Liver (tissue), 9 donors: ENCODE measurements around the gene KARS1. TPM values are rescaled to one million over a fixed set of nuclear protein-coding genes. Genes with fewer than 3 reads are reported as not detected.

Experiments used
- DNase-seq: peaks from one replicate; pipeline ENCODE4 v3.0.0-alpha.2; 2017; ENCODE audit warnings: low spot score
- H3K27ac ChIP-seq, 2 donors: one replicate each; pipeline ENCODE4 v1.7.0; 2013; ENCODE audit warnings: inconsistent platforms in 2 of 2, low read length in 2 of 2, control low read depth in 1 of 2, low read depth in 1 of 2, mild to moderate bottlenecking in 1 of 2
- H3K27me3 ChIP-seq, 4 donors: one replicate each; pipeline versions ENCODE4 v1.6.1 to v1.7.0; 2013; ENCODE audit warnings: low read length in 3 of 4, inconsistent platforms in 1 of 4, mild to moderate bottlenecking in 1 of 4, moderate library complexity in 1 of 4; ENCODE audit not compliant: control insufficient read depth in 4 of 4, insufficient read depth in 4 of 4
- H3K36me3 ChIP-seq, 4 donors: one replicate each; pipeline versions ENCODE4 v1.6.1 to v1.7.0; 2013; ENCODE audit warnings: low read length in 3 of 4, mild to moderate bottlenecking in 3 of 4, low read depth in 1 of 4, moderate library complexity in 1 of 4; ENCODE audit not compliant: control insufficient read depth in 4 of 4, insufficient read depth in 3 of 4
- H3K4me1 ChIP-seq, 4 donors: one replicate each; pipeline versions ENCODE4 v1.6.1 to v1.7.0; 2013; ENCODE audit warnings: low read length in 3 of 4, mild to moderate bottlenecking in 3 of 4, moderate library complexity in 1 of 4; ENCODE audit not compliant: control insufficient read depth in 4 of 4, insufficient read depth in 4 of 4
- H3K4me3 ChIP-seq, 3 donors: one replicate each; pipeline versions ENCODE4 v1.6.1 to v1.7.0; 2013; ENCODE audit warnings: low read length in 3 of 3, control low read depth in 1 of 3, low read depth in 1 of 3, mild to moderate bottlenecking in 1 of 3
- H3K9ac ChIP-seq, 2 donors: one replicate each; pipeline ENCODE4 v1.7.0; 2013; ENCODE audit warnings: low read length in 2 of 2, mild to moderate bottlenecking in 2 of 2, moderate library complexity in 2 of 2, control low read depth in 1 of 2, low read depth in 1 of 2
- H3K9me3 ChIP-seq, 4 donors: one replicate each; pipeline versions ENCODE4 v1.6.1 to v1.7.0; 2013; ENCODE audit warnings: low read length in 3 of 4; ENCODE audit not compliant: control insufficient read depth in 4 of 4
- ATF3 ChIP-seq: IDR thresholded peaks from 2 replicates; pipeline ENCODE4 v1.6.1; 2016; ENCODE audit warnings: antibody characterized with exemption
- CTCF ChIP-seq: fragments of 150-350 bp; IDR thresholded peaks from 2 replicates; pipeline ENCODE4 v1.5.1; 2017; ENCODE audit warnings: improper control_type of control experiment, low read depth, low read length; ENCODE audit not compliant: missing input control
- EGR1 ChIP-seq, 2 donors: IDR thresholded peaks; 2 replicates each; pipeline ENCODE4 v1.6.1; 2016 to 2018; ENCODE audit warnings: antibody characterized with exemption in 2 of 2, low read depth in 2 of 2
- FOXA2 ChIP-seq: IDR thresholded peaks from 2 replicates; pipeline ENCODE4 v1.6.1; 2016; ENCODE audit warnings: antibody characterized with exemption
- HNF4A ChIP-seq, 2 donors: conservative IDR thresholded peaks; 2 replicates each; pipeline ENCODE4 v1.6.1; 2016; ENCODE audit warnings: antibody characterized with exemption in 2 of 2, mild to moderate bottlenecking in 2 of 2
- JUND ChIP-seq, 2 donors: IDR thresholded peaks; 2 replicates each; pipeline ENCODE4 v1.6.1; 2016; ENCODE audit warnings: antibody characterized with exemption in 2 of 2
- MAX ChIP-seq: IDR thresholded peaks from 2 replicates; pipeline ENCODE4 v1.6.1; 2016; ENCODE audit warnings: antibody characterized with exemption
- NR2F2 ChIP-seq: IDR thresholded peaks from 2 replicates; pipeline ENCODE4 v1.6.1; 2016; ENCODE audit warnings: antibody characterized with exemption
- RAD21 ChIP-seq, 2 donors: IDR thresholded peaks; 2 replicates each; pipeline ENCODE4 v1.6.1; 2016; ENCODE audit warnings: antibody characterized with exemption in 2 of 2, mild to moderate bottlenecking in 2 of 2
- RXRA ChIP-seq, 2 donors: IDR thresholded peaks; 2 replicates each; pipeline ENCODE4 v1.6.1; 2017 to 2018; ENCODE audit warnings: antibody characterized with exemption in 2 of 2, mild to moderate bottlenecking in 1 of 2
- TAF1 ChIP-seq: conservative IDR thresholded peaks from 2 replicates; pipeline ENCODE4 v1.6.1; 2016; ENCODE audit warnings: antibody characterized with exemption, mild to moderate bottlenecking
- WGBS: extraction: QIAGEN DNeasy Blood & Tissue Kit; methylation state at CpG from one replicate; pipeline ENCODE4 v1.1.7; 2013; 5-methylcytosine and 5-hydroxymethylcytosine counted together
- polyA plus RNA-seq, 2 donors: library from polyadenylated mRNA; stranded (reverse) in 1 of 2; unstranded in 1 of 2; fragments of 200-250 nt in 1 of 2; fragments of >200 nt in 1 of 2; fragmentation: Nextera tagmentation in 1 of 2; extraction: Ambion mirVana in 1 of 2; gene quantifications; one replicate each; pipeline versions ENCODE4 v1.2.1 to v1.2.3, GENCODE V29; 2013 to 2015
- total RNA-seq, 2 donors: library from RNA; depleted of rRNA; stranded (reverse); fragments of >200 nt; gene quantifications; one replicate each; pipeline ENCODE4 v1.2.3, GENCODE V29; 2014
- TF ChIP-seq, protein P1 (sequence below): IDR thresholded peaks from 2 replicates; pipeline ENCODE4 v1.6.1; 2016; ENCODE audit warnings: antibody characterized with exemption, mild to moderate bottlenecking
- TF ChIP-seq, protein P2 (sequence below): IDR thresholded peaks from 2 replicates; pipeline ENCODE4 v1.6.1; 2016; ENCODE audit warnings: antibody characterized with exemption
- donor health status: healthy.
- donor health status: healthy.
- donor health status: healthy.
- donor health status: healthy.
- donor health status: healthy.

The KARS1 gene
- total and polyA plus RNA-seq, 4 donors: 47.3 to 65.5 (median 52.2) TPM

DNA sequence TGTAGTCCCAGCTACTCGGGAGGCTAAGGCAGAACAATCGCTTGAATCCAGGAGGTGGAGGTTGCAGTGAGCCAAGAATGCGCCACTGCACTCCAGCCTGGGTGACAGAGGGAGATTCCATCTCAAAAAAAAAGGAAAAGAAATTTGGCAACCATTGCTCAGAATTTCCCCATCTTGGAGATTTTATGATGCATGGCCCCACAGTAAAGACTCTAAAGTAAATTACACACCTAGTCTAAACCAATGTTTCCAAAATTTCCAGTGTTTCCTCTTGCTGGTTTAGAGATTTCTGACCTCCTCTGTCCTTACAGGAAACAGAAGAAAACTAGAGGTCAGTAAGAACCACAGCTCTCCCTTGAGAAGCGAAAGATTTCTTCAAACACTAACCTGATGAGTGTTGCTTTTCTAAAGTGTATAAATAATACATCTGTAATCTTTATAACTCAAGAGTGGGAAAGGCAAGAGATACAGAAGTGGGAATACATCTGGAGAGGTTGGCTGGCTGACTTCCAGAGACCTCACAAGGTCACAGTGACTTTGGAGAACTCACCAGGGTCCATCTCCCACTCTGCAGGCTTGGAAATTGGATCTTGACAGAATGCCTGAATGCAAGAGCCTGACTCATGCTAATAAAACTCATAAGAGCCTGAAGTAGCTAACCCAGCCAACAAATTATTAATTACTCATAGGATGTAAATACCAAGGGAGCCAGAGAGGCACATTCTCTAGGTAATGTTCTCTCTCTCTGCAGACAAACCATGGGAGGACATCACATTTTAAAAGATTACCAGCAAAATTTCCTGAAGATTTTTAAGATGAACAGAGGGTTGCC is 33.2 kb downstream of the KARS1 start (continued):
- no peak for TF ChIP-seq CTCF
- no peak for TF ChIP-seq RAD21 (IDR thresholded peaks at IDR 0.05)
- TF ChIP-seq MAX: no peak

GRCh38 chr16:75606507-75606906 is 41.0 kb downstream of the KARS1 start:
- no peak for TF ChIP-seq RXRA (IDR thresholded peaks at IDR 0.05)
- no peak for TF ChIP-seq HNF4A (conservative IDR thresholded peaks at IDR 0.05)
- DNase-seq: no peak
- Histone ChIP-seq H3K36me3 (peaks cover 6 to 54% (median 46%) of the 10 kb centered on the region in 4 donors), H3K9me3 (no peaks in the 10 kb centered on the region), H3K4me1 (no peaks in the 10 kb centered on the region), H3K9ac (no peak overlapping the region), H3K27ac (no peak overlapping the region), H3K27me3 (no peaks in the 10 kb centered on the region), H3K4me3 (no peak overlapping the region)
- 98% methylated on average over 1 of the region's 1 CpG for WGBS

DNA sequence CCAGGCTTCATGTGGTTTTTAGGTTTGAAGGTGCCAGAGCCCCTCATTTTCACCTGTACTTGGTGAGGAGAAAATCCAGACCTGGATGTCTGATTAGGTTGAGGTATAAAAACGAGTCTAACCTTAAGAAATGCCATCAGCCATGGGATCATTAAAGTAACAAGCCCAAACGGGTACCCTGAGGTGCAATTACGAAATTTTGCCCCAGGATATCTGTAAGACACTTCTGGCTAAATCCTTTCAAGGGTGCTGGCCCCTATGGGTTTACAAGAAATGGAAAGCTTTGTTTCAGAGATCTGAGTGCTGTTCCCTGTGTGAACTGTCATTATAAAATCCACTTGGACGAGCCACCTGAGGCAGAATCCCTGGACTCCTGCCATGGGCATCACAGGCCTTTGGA is 44.2 kb downstream of the KARS1 start:
- Histone ChIP-seq H3K4me1 (no peaks in the 10 kb centered on the region), H3K4me3 (no peak overlapping the region), H3K9me3 (no peaks in the 10 kb centered on the region), H3K36me3 (peaks cover 5 to 49% (median 44%) of the 10 kb centered on the region in 4 donors), H3K9ac (no peak overlapping the region), H3K27ac (no peak overlapping the region), H3K27me3 (no peaks in the 10 kb centered on the region)
- WGBS: 94% methylated on average over 4 of the region's 4 CpGs
- DNase-seq: no peak
- TF ChIP-seq RXRA (IDR thresholded peaks at IDR 0.05): no peak
- TF ChIP-seq, protein P1, sequence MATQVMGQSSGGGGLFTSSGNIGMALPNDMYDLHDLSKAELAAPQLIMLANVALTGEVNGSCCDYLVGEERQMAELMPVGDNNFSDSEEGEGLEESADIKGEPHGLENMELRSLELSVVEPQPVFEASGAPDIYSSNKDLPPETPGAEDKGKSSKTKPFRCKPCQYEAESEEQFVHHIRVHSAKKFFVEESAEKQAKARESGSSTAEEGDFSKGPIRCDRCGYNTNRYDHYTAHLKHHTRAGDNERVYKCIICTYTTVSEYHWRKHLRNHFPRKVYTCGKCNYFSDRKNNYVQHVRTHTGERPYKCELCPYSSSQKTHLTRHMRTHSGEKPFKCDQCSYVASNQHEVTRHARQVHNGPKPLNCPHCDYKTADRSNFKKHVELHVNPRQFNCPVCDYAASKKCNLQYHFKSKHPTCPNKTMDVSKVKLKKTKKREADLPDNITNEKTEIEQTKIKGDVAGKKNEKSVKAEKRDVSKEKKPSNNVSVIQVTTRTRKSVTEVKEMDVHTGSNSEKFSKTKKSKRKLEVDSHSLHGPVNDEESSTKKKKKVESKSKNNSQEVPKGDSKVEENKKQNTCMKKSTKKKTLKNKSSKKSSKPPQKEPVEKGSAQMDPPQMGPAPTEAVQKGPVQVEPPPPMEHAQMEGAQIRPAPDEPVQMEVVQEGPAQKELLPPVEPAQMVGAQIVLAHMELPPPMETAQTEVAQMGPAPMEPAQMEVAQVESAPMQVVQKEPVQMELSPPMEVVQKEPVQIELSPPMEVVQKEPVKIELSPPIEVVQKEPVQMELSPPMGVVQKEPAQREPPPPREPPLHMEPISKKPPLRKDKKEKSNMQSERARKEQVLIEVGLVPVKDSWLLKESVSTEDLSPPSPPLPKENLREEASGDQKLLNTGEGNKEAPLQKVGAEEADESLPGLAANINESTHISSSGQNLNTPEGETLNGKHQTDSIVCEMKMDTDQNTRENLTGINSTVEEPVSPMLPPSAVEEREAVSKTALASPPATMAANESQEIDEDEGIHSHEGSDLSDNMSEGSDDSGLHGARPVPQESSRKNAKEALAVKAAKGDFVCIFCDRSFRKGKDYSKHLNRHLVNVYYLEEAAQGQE: no peak
- TF ChIP-seq MAX: no peak
- no peak for TF ChIP-seq JUND (IDR thresholded peaks at IDR 0.05)
- no peak for TF ChIP-seq ATF3
- no peak for TF ChIP-seq FOXA2
- TF ChIP-seq RAD21 (IDR thresholded peaks at IDR 0.05): no peak
- TF ChIP-seq TAF1: no peak
- TF ChIP-seq NR2F2: no peak
- TF ChIP-seq, protein P2, sequence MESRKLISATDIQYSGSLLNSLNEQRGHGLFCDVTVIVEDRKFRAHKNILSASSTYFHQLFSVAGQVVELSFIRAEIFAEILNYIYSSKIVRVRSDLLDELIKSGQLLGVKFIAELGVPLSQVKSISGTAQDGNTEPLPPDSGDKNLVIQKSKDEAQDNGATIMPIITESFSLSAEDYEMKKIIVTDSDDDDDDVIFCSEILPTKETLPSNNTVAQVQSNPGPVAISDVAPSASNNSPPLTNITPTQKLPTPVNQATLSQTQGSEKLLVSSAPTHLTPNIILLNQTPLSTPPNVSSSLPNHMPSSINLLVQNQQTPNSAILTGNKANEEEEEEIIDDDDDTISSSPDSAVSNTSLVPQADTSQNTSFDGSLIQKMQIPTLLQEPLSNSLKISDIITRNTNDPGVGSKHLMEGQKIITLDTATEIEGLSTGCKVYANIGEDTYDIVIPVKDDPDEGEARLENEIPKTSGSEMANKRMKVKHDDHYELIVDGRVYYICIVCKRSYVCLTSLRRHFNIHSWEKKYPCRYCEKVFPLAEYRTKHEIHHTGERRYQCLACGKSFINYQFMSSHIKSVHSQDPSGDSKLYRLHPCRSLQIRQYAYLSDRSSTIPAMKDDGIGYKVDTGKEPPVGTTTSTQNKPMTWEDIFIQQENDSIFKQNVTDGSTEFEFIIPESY: no peak
- no peak for TF ChIP-seq EGR1 (IDR thresholded peaks at IDR 0.05; ENCODE audit: low read depth in 2 of 2)
- TF ChIP-seq HNF4A (conservative IDR thresholded peaks at IDR 0.05): no peak
